HepG2 (cell line): ENCODE data around the gene HS3ST3B1. TPM values are rescaled to one million over a fixed set of nuclear protein-coding genes. Genes with fewer than 3 reads are reported as not detected.

Experiments used
- AHR ChIP-seq: IDR thresholded peaks from 2 replicates; pipeline ENCODE4 v1.6.1; 2018; ENCODE audit warnings: missing genetic modification reagents, missing compliant biosample characterization
- E2F5 ChIP-seq: sonication (generic); formaldehyde crosslinking; conservative IDR thresholded peaks from 2 replicates; pipeline ENCODE4 v1.4.0; 2020; ENCODE audit warnings: missing genetic modification reagents
- FOXO1 ChIP-seq: sonication (generic); formaldehyde crosslinking; IDR thresholded peaks from 2 replicates; pipeline ENCODE4 v1.4.0; 2020; ENCODE audit warnings: missing genetic modification reagents
- GRHL1 ChIP-seq: sonication (generic); formaldehyde crosslinking; conservative IDR thresholded peaks from 2 replicates; pipeline ENCODE4 v1.8.0; 2022; ENCODE audit warnings: missing genetic modification reagents
- HOXA5 ChIP-seq: sonication (generic); formaldehyde crosslinking; IDR thresholded peaks from 2 replicates; pipeline ENCODE4 v1.4.0; 2020; ENCODE audit warnings: missing genetic modification reagents
- IRF9 ChIP-seq: sonication (generic); formaldehyde crosslinking; IDR thresholded peaks from 2 replicates; pipeline ENCODE4 v1.8.0; 2022; ENCODE audit warnings: missing genetic modification reagents, mild to moderate bottlenecking, borderline replicate concordance
- KDM4B ChIP-seq: sonication (generic); formaldehyde crosslinking; IDR thresholded peaks from 2 replicates; pipeline ENCODE4 v1.4.0; 2020; ENCODE audit warnings: missing genetic modification reagents
- KMT2B ChIP-seq: IDR thresholded peaks from 2 replicates; pipeline ENCODE4 v1.6.1; 2016; ENCODE audit warnings: missing genetic modification reagents, missing compliant biosample characterization
- PAWR ChIP-seq: sonication (generic); formaldehyde crosslinking; IDR thresholded peaks from 2 replicates; pipeline ENCODE4 v1.4.0; 2020; ENCODE audit warnings: missing genetic modification reagents, mild to moderate bottlenecking, borderline replicate concordance
- RFXAP ChIP-seq: sonication (generic); formaldehyde crosslinking; IDR thresholded peaks from 2 replicates; pipeline ENCODE4 v1.4.0; 2020; ENCODE audit warnings: missing genetic modification reagents, borderline replicate concordance
- SAP130 ChIP-seq: IDR thresholded peaks from 2 replicates; pipeline ENCODE4 v1.6.1; 2016; ENCODE audit warnings: low read depth
- SMAD3 ChIP-seq: sonication (generic); formaldehyde crosslinking; IDR thresholded peaks from 2 replicates; pipeline ENCODE4 v1.4.0; 2020; ENCODE audit warnings: missing genetic modification reagents
- STAT5B ChIP-seq: sonication (generic); formaldehyde crosslinking; IDR thresholded peaks from 2 replicates; pipeline ENCODE4 v1.4.0; 2020; ENCODE audit warnings: missing genetic modification reagents
- THAP7 ChIP-seq: sonication (generic); formaldehyde crosslinking; IDR thresholded peaks from 2 replicates; pipeline ENCODE4 v1.8.1; 2023; ENCODE audit warnings: mild to moderate bottlenecking, missing genetic modification reagents
- THAP8 ChIP-seq: sonication (generic); formaldehyde crosslinking; IDR thresholded peaks from 2 replicates; pipeline ENCODE4 v1.5.1; 2020; ENCODE audit warnings: missing genetic modification reagents, mild to moderate bottlenecking, borderline replicate concordance
- TOE1 ChIP-seq: sonication (generic); formaldehyde crosslinking; IDR thresholded peaks from 2 replicates; pipeline ENCODE4 v1.4.0; 2020; ENCODE audit warnings: mild to moderate bottlenecking, missing genetic modification reagents
- ZBTB38 ChIP-seq: sonication (generic); formaldehyde crosslinking; IDR thresholded peaks from 2 replicates; pipeline ENCODE4 v1.5.1; 2020; ENCODE audit warnings: mild to moderate bottlenecking, missing genetic modification reagents
- ZNF160 ChIP-seq: sonication (generic); formaldehyde crosslinking; IDR thresholded peaks from 2 replicates; pipeline ENCODE4 v1.8.0; 2022; ENCODE audit warnings: mild to moderate bottlenecking, inconsistent platforms, missing genetic modification reagents
- ZNF260 ChIP-seq: sonication (generic); formaldehyde crosslinking; IDR thresholded peaks from 2 replicates; pipeline ENCODE4 v1.4.0; 2020; ENCODE audit warnings: missing genetic modification reagents, low read depth, mild to moderate bottlenecking, borderline replicate concordance
- ZNF264 ChIP-seq: sonication (generic); formaldehyde crosslinking; IDR thresholded peaks from 2 replicates; pipeline ENCODE4 v1.4.0; 2020; ENCODE audit warnings: missing genetic modification reagents
- ZNF30 ChIP-seq: sonication (generic); formaldehyde crosslinking; IDR thresholded peaks from 2 replicates; pipeline ENCODE4 v1.5.0; 2020; ENCODE audit warnings: mild to moderate bottlenecking, missing genetic modification reagents
- ZNF850 ChIP-seq: sonication (generic); formaldehyde crosslinking; conservative IDR thresholded peaks from 2 replicates; pipeline ENCODE4 v1.9.0; 2021; ENCODE audit warnings: mild to moderate bottlenecking, missing genetic modification reagents
- ZUFSP ChIP-seq: sonication (generic); formaldehyde crosslinking; IDR thresholded peaks from 2 replicates; pipeline ENCODE4 v1.9.0; 2021; ENCODE audit warnings: missing genetic modification reagents, mild to moderate bottlenecking, borderline replicate concordance
- polyA plus RNA-seq, 8 experiments: library from polyadenylated mRNA; depleted of rRNA in 3 of 8; stranded (reverse) in 7 of 8; unstranded in 1 of 8; fragments of >200 nt; fragmentation: Illumina TruSeq in 4 of 8; extraction: Trizol in 4 of 8; gene quantifications; 2 replicates each; pipeline versions ENCODE4 v1.2.1 to v1.2.3, GENCODE V29; 2011 to 2016; ENCODE audit warnings: low read depth in 4 of 8, missing spikeins in 1 of 8, mixed read lengths in 1 of 8; ENCODE audit not compliant: insufficient read depth in 1 of 8
- total RNA-seq, 5 experiments: library from RNA; depleted of rRNA; stranded (reverse); fragments of >200 nt; fragmentation: Illumina TruSeq; extraction: Trizol; gene quantifications; 2 replicates each; pipeline ENCODE4 v1.2.3, GENCODE V29; 2016; ENCODE audit warnings: low read depth in 1 of 5

The HS3ST3B1 gene
- total and polyA plus RNA-seq, 2 of the 13 experiments (the other 11 are each of a cell fraction or from before 2014, with no cell fraction given) = 15.7 to 39.5 TPM

- TF ChIP-seq IRF9 (CRISPR knock-in tag) (peak; percentile 81), FOXO1 (CRISPR knock-in tag) (peak; percentile 50), RFXAP (CRISPR knock-in tag) (peak; percentile 87), ZNF264 (CRISPR knock-in tag) (peak; percentile 74), AHR (CRISPR knock-in tag) (peak; percentile 49; the same call in 1 of the 2 replicates), KMT2B (CRISPR knock-in tag) (peak; percentile 76), ZNF850 (CRISPR knock-in tag) (peak; percentile 84; the same call in 1 of the 2 replicates), ZUFSP (no peak), HOXA5 (peak; percentile 96), TOE1 (CRISPR knock-in tag) (no peak), ZBTB38 (CRISPR knock-in tag) (no peak; the same call in 1 of the 2 replicates), KDM4B (CRISPR knock-in tag) (no peak), STAT5B (CRISPR knock-in tag) (no peak), SMAD3 (0 out of 2 replicates have a peak, but pooled peaks have one; percentile 25), THAP7 (0 out of 2 replicates have a peak, but pooled peaks have one; percentile 31), SAP130 (peak; percentile 95), THAP8 (CRISPR knock-in tag) (0 out of 2 replicates have a peak, but pooled peaks have one; percentile 21), ZNF160 (CRISPR knock-in tag) (peak; percentile 74), ZNF260 (CRISPR knock-in tag) (no peak), E2F5 (CRISPR knock-in tag) (peak; percentile 63; the same call in 1 of the 2 replicates), ZNF30 (CRISPR knock-in tag) (no peak), GRHL1 (no peak), PAWR (CRISPR knock-in tag) (no peak)
Measured at GRCh38 chr17:14308965-14309879, 8.3 kb downstream of the HS3ST3B1 start (continued).
